HG02571 (cell line): ENCODE data around the gene CSN3.
"Not testable (repeated sequence)": the region's sequence is repeated elsewhere in the genome, so short reads cannot be mapped to it uniquely, and the experiment has no call there.

Experiments used
- ATAC-seq: cut with Tn5 transposase; IDR thresholded peaks from one replicate; pipeline ENCODE4 v1.9.1; 2021; ENCODE audit warnings: mild to moderate bottlenecking, moderate library complexity; ENCODE audit not compliant: unreplicated experiment

The CSN3 gene

GRCh38 chr4:70242297-70242696 is at the start of gene CSN3:
TSS of gene CSN3 (plus strand) at chr4:70242597. CDS start at chr4:70244820, 2,223 bp downstream.
- not testable (repeated sequence) for ATAC-seq

- ATAC-seq = no peak
Observed at GRCh38 chr4:70192895-70193294, 49.5 kb upstream of the CSN3 start.

- ATAC-seq = no peak
Observed at GRCh38 chr4:70195425-70195824, 47.0 kb upstream of the CSN3 start, which contains the start of gene ODAM. TSS of gene ODAM (plus strand) at chr4:70195725. CDS start at chr4:70196544, 819 bp downstream.

- no peak for ATAC-seq
Observed at GRCh38 chr4:70196857-70197256, 45.5 kb upstream of the CSN3 start.

- no peak for ATAC-seq
Observed at GRCh38 chr4:70197842-70198241, 44.6 kb upstream of the CSN3 start.

- ATAC-seq = no peak
Observed at GRCh38 chr4:70203601-70204000, 38.8 kb upstream of the CSN3 start.

- ATAC-seq = not testable (repeated sequence)
Observed at GRCh38 chr4:70212752-70213151, 29.6 kb upstream of the CSN3 start.

- not testable (repeated sequence) for ATAC-seq
Observed at GRCh38 chr4:70216109-70216508, 26.3 kb upstream of the CSN3 start.

- ATAC-seq = not testable (repeated sequence)
Observed at GRCh38 chr4:70216550-70216949, 25.8 kb upstream of the CSN3 start.

- ATAC-seq = not testable (repeated sequence)
Observed at GRCh38 chr4:70221389-70221788, 21.0 kb upstream of the CSN3 start.

- ATAC-seq = not testable (repeated sequence)
Observed at GRCh38 chr4:70221818-70222217, 20.6 kb upstream of the CSN3 start.

- no peak for ATAC-seq
Observed at GRCh38 chr4:70225824-70226223, 16.6 kb upstream of the CSN3 start, which contains the start of gene FDCSP. TSS of gene FDCSP (plus strand) at chr4:70226124. CDS start at chr4:70231195, 5,071 bp downstream.

GRCh38 chr4:70236125-70236524 is 6.3 kb upstream of the CSN3 start:
- ATAC-seq = no peak

- no peak for ATAC-seq
Observed at GRCh38 chr4:70239131-70239883, 3.1 kb upstream of the CSN3 start.

GRCh38 chr4:70239884-70240591 is 2.4 kb upstream of the CSN3 start:
- no peak for ATAC-seq

GRCh38 chr4:70243091-70243490 is 694 bp downstream of the CSN3 start:
- no peak for ATAC-seq

- no peak for ATAC-seq
Observed at GRCh38 chr4:70251250-70251944, 9.0 kb downstream of the CSN3 start.

GRCh38 chr4:70251945-70252277 is 9.5 kb downstream of the CSN3 start:
- ATAC-seq = no peak

GRCh38 chr4:70269674-70270073 is 27.3 kb downstream of the CSN3 start:
- no peak for ATAC-seq

GRCh38 chr4:70277121-70277520 is 34.7 kb downstream of the CSN3 start:
- no peak for ATAC-seq

- ATAC-seq = no peak
Observed at GRCh38 chr4:70280567-70280966, 38.2 kb downstream of the CSN3 start.

GRCh38 chr4:70288651-70289050 is 46.3 kb downstream of the CSN3 start:
- ATAC-seq = no peak
